LNCAP (cell line): ENCODE results near the gene MED9.
A peak's percentile ranks its signal among the peaks of the same experiment; 100 is the strongest.

Experiments
- TF ChIP-seq, protein P1 (sequence below): fragments of 450-650 bp; IDR thresholded peaks from 2 replicates; pipeline ENCODE4 v1.5.1; 2017; ENCODE audit warnings: mild to moderate bottlenecking

Gene MED9

DNA sequence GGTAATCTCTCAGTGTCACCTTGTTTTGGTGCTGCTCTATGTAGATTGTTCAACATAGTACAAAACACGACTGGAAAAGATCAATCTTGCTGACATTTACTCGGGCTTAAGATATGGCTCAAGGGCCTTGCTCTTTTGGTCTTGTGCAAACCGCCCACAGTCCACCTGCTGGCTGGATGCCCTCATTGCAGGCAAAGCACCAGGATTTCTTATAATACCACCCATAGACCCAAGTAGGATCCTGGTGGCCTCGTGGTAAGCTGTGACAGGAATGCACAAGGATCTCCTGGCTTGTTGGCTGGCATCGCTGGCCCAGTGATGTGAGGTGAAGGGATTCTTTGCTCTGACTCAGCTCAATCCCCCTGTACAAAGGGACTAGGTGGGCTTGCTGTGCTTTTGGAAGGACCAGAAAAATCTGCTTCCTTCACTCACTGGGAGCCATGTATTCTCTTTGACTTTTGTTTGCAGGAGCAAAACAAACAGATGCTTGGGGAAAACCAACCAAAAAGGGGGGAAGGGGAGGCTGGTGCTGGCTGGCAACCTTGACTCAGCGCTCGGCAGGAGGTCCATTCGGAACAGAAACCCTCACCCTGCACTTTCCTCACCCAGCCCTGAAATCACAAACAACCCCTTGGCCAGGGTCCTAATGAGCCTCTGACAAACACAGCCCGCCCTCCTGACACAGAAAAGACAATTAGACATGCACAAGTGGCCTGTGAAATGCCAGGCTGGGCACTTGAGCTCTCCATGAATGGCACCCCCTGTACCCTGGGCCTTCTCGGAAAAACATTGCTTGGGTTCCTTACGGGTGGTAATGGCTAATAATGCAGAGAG, 36.6 kb upstream of the MED9 start:
- TF ChIP-seq, protein P1, sequence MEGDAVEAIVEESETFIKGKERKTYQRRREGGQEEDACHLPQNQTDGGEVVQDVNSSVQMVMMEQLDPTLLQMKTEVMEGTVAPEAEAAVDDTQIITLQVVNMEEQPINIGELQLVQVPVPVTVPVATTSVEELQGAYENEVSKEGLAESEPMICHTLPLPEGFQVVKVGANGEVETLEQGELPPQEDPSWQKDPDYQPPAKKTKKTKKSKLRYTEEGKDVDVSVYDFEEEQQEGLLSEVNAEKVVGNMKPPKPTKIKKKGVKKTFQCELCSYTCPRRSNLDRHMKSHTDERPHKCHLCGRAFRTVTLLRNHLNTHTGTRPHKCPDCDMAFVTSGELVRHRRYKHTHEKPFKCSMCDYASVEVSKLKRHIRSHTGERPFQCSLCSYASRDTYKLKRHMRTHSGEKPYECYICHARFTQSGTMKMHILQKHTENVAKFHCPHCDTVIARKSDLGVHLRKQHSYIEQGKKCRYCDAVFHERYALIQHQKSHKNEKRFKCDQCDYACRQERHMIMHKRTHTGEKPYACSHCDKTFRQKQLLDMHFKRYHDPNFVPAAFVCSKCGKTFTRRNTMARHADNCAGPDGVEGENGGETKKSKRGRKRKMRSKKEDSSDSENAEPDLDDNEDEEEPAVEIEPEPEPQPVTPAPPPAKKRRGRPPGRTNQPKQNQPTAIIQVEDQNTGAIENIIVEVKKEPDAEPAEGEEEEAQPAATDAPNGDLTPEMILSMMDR: peak; percentile 44; the same call in 1 of the 2 replicates

DNA sequence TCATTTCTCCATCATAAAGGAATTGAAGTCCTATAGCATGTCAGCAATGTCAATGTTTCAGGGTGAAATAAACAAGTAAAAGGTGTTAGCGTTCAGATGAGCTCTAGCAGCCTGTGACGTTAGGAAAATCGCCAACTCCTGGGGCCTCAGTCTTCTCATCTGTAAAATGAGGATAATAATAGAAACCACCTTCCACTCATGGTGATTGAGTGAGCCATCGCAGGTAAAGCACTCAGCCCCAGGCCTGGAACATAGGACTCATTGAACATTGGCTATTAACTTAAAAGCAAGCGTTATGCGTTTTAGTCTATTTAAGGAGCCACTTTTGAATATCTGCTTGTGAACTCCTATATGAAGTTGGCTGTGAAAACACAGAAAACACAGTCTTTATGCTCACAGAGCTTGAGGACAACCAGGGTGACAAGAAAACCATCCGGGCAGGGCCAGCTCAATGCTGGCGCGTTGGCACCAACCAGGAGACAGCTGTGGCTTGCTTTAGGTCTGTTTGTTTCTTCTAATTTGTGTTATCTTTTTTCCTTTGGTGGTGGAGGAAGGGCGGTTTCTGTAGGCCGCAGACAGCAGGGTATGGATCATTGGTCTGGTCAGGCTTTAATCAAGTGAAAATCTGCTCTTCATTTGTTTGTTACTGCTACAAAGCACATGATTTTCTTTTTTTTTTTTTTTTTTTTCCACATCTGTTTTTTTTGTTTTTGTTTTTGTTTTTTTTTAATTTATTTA, 35.7 kb upstream of the MED9 start:
- TF ChIP-seq, protein P1: no peak

DNA sequence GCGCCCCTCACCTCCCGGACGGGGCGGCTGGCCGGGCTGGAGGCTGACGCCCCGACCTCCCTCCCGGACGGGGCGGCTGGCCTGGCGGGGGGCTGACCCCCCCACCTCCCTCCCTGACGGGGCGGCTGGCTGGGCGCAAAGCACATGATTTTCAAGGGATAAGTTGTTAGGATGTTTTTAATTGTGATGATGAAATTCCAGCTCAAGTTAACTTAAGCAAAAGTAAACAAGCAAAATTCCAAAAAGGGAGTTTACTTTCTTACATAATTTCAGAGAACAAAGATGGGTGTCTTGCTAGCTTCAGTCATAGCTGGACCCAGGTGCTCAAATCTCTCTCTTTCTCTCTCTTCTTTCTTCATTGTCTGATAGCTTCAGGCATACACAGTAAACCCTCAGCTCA, 33.6 kb upstream of the MED9 start:
- TF ChIP-seq, protein P1: no peak

DNA sequence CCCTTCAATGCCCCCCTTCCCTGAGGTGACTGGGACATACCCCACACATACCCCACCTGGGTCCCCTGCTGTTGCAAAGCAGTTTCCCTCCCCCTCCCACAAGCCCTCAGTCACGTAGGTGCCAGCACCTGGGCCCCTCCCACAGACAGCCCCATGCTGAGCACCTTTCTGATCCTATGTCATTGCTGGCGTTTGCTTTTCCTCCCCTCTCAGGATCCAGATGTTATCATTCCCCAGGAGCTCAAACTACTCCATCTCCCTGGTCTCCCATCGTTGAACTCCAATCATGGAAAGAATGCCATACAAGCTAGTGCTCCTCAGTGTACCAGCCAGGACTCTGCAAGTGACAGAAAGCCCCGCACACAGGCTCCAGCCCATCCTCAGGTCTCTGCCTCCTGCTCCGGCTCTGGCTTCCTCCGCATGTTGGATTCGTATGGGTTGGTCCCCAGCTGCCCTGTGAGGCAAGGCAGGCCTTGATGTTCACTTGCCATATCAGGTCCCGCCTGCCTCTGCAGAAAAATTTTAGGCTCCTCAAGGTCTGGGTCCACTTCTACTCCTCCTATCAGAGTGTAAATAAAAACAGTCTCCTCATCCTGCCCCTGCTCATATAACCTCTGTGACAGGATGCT, 31.4 kb upstream of the MED9 start:
- TF ChIP-seq, protein P1: no peak

- TF ChIP-seq, protein P1: no peak
These were observed 30.7 kb upstream of the MED9 start for GRCh38 chr17:17445925-17446665.

- TF ChIP-seq, protein P1: no peak
These were observed 30.1 kb upstream of the MED9 start for GRCh38 chr17:17446666-17447155.

DNA sequence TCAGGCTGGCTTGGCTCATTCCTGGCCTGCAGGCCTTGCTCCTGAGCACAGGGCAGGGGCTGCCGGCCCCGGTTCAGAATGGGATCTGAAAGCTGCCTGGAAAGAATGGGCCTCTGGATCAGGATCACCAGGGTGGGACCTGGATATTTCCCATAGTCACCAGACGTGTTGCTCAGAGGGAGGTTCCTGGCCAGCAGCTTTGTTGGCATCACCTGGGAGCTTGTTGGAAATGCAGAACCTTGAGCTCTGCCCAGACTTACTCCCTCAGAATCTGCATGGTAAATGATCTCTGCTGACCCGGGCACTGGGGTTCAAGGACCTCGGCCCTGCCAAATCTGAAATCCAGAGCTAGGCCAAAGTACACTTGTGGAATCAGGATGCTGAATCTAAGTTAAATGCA, 29.5 kb upstream of the MED9 start:
- TF ChIP-seq, protein P1: no peak
